Kidney (tissue), 14 donors: Measurements from ENCODE around the gene TMA7B. TPM values are rescaled to one million over a fixed set of nuclear protein-coding genes. Genes with fewer than 3 reads are reported as not detected.
A peak's percentile ranks its signal among the peaks of the same experiment; 100 is the strongest.

Experiments
- DNase-seq, 5 donors: peaks; one replicate each; pipeline ENCODE4 v3.0.0-alpha.2; 2013 to 2020
- FAIRE-seq: peaks from 2 replicates; lab custom pipeline; 2012; peaks lifted over from hg19 to GRCh38; lab: Jason Lieb, UNC
- H3K27ac ChIP-seq, 2 donors: one replicate each; pipeline ENCODE4 v1.7.0; 2013; ENCODE audit warnings: low read depth in 2 of 2, low read length in 2 of 2, inconsistent platforms in 1 of 2
- H3K27me3 ChIP-seq: one replicate; pipeline ENCODE4 v1.7.1; 2013; ENCODE audit warnings: low read length, inconsistent platforms; ENCODE audit not compliant: control insufficient read depth, insufficient read depth
- H3K36me3 ChIP-seq, 3 donors: one replicate each; pipeline versions ENCODE4 v1.7.0 to v1.7.1; 2013; ENCODE audit warnings: low read length in 3 of 3, control low read depth in 1 of 3, inconsistent platforms in 1 of 3; ENCODE audit not compliant: insufficient read depth in 3 of 3, control insufficient read depth in 2 of 3
- H3K4me1 ChIP-seq, 3 donors: one replicate each; pipeline versions ENCODE4 v1.7.0 to v1.7.1; 2013; ENCODE audit warnings: low read length in 3 of 3, inconsistent platforms in 1 of 3, low read depth in 1 of 3; ENCODE audit not compliant: control insufficient read depth in 2 of 3, insufficient read depth in 2 of 3
- H3K4me3 ChIP-seq, 3 donors: one replicate each; pipeline versions ENCODE4 v1.7.0 to v1.8.1; 2013; ENCODE audit warnings: low read length in 3 of 3, control low read depth in 1 of 3, inconsistent platforms in 1 of 3
- H3K9ac ChIP-seq, 3 donors: one replicate each; pipeline versions ENCODE4 v1.7.0 to v1.7.1; 2013; ENCODE audit warnings: low read length in 3 of 3, control low read depth in 1 of 3, inconsistent platforms in 1 of 3
- H3K9me3 ChIP-seq, 3 donors: one replicate each; pipeline versions ENCODE4 v1.7.0 to v1.7.1; 2013; ENCODE audit warnings: low read length in 3 of 3, control low read depth in 1 of 3, inconsistent platforms in 1 of 3; ENCODE audit not compliant: control insufficient read depth in 2 of 3, insufficient read depth in 1 of 3
- CTCF ChIP-seq: IDR thresholded peaks from 3 replicates; pipeline ENCODE4 v1.5.1; 2012; ENCODE audit warnings: mild to moderate bottlenecking, moderate library complexity, borderline replicate concordance; ENCODE audit not compliant: insufficient read depth; ENCODE audit errors: extremely low read depth
- intact Hi-C: fragments of 100-400 bp; cut with DNase I; formaldehyde crosslinking; loops from one replicate; pipeline ENCODE4 v1.11.1; 2022
- polyA plus RNA-seq: library from polyadenylated mRNA; stranded (reverse); fragments of 350-450 nt; fragmentation: Illumina TruSeq; extraction: RNeasy Lipid Tissue Mini Kit (QIAGEN cat#74804); gene quantifications from one replicate; pipeline ENCODE4 v1.2.3, GENCODE V29; 2014; ENCODE audit warnings: low read depth, low replicate concordance; ENCODE audit not compliant: insufficient read depth
- total RNA-seq: library from RNA; stranded (reverse); fragmentation: NEBNext Ultra II Directional; extraction: Animal tissue kit (Norgen Biotek cat#: 25700); gene quantifications from one replicate; pipeline ENCODE4 v1.2.1, GENCODE V29; 2021
- donor health status: control.
- donor health status: control.
- donor health status: control.
- donor health status: control.
- donor health status: control.
- donor health status: DM: yes; HTN: yes; CAD: no.
- donor health status: Normal renal cell carcinoma (clear cell type).

Gene TMA7B
- total and polyA plus RNA-seq, 2 donors from 2014 or later = 0.63 TPM; not detected in 1

GRCh38 chr22:39925909-39926679 lies 34.1 kb upstream of the TMA7B start:
- no peak overlapping the region for H3K4me3 ChIP-seq
- DNase-seq = peak in 2 of 5 donors; percentile 30 to 42
- H3K4me1 ChIP-seq = no peaks in the 10 kb centered on the region
- TF ChIP-seq CTCF = no peak
- FAIRE-seq = no peak
- intact Hi-C loops = no loop called here
- H3K27me3 ChIP-seq = no peaks in the 10 kb centered on the region
- H3K9me3 ChIP-seq = no peaks in the 10 kb centered on the region
- H3K36me3 ChIP-seq = no peaks in the 10 kb centered on the region
- no peak overlapping the region for H3K27ac ChIP-seq
- no peak overlapping the region for H3K9ac ChIP-seq

GRCh38 chr22:39926753-39927152 lies 33.4 kb upstream of the TMA7B start:
- no peak for TF ChIP-seq CTCF
- H3K27me3 ChIP-seq = no peaks in the 10 kb centered on the region
- no peaks in the 10 kb centered on the region for H3K9me3 ChIP-seq
- DNase-seq (no peak), FAIRE-seq (no peak)
- intact Hi-C loops = no loop called here
- no peaks in the 10 kb centered on the region for H3K4me1 ChIP-seq
- H3K36me3 ChIP-seq = no peaks in the 10 kb centered on the region
- no peak overlapping the region for H3K27ac ChIP-seq
- no peak overlapping the region for H3K4me3 ChIP-seq
- H3K9ac ChIP-seq = no peak overlapping the region

GRCh38 chr22:39927544-39927943 lies 32.7 kb upstream of the TMA7B start:
- intact Hi-C loops = no loop called here
- Histone ChIP-seq H3K4me3 (no peak overlapping the region), H3K9me3 (no peaks in the 10 kb centered on the region), H3K27ac (no peak overlapping the region), H3K4me1 (no peaks in the 10 kb centered on the region), H3K27me3 (no peaks in the 10 kb centered on the region), H3K9ac (no peak overlapping the region), H3K36me3 (no peaks in the 10 kb centered on the region)
- no peak for FAIRE-seq
- DNase-seq = no peak
- no peak for TF ChIP-seq CTCF
